Skeletal muscle satellite cell (primary cell): Measurements from ENCODE around the gene PDGFB.

Experiments
- H3K27me3 ChIP-seq: 2 replicates; pipeline ENCODE4 v1.7.0; 2013; ENCODE audit warnings: low read length; ENCODE audit not compliant: control insufficient read depth, insufficient read depth
- H3K36me3 ChIP-seq: 2 replicates; pipeline ENCODE4 v1.7.0; 2013; ENCODE audit warnings: mild to moderate bottlenecking, control low read depth, low read length; ENCODE audit not compliant: insufficient read depth
- H3K4me1 ChIP-seq: 2 replicates; pipeline ENCODE4 v1.7.0; 2013; ENCODE audit warnings: low read length; ENCODE audit not compliant: control insufficient read depth, insufficient read depth
- H3K4me2 ChIP-seq: 2 replicates; pipeline ENCODE4 v1.7.0; 2013; ENCODE audit warnings: mild to moderate bottlenecking, low read length
- H3K4me3 ChIP-seq: 2 replicates; pipeline ENCODE4 v1.7.0; 2013; ENCODE audit warnings: low read length
- H3K9ac ChIP-seq: 2 replicates; pipeline ENCODE4 v1.7.0; 2013; ENCODE audit warnings: mild to moderate bottlenecking, low read depth, low read length, moderate library complexity
- H3K9me3 ChIP-seq: replicated peaks from 2 replicates; pipeline ENCODE4 v1.7.0; 2013; ENCODE audit warnings: mild to moderate bottlenecking, control low read depth, low read length

Gene PDGFB

DNA sequence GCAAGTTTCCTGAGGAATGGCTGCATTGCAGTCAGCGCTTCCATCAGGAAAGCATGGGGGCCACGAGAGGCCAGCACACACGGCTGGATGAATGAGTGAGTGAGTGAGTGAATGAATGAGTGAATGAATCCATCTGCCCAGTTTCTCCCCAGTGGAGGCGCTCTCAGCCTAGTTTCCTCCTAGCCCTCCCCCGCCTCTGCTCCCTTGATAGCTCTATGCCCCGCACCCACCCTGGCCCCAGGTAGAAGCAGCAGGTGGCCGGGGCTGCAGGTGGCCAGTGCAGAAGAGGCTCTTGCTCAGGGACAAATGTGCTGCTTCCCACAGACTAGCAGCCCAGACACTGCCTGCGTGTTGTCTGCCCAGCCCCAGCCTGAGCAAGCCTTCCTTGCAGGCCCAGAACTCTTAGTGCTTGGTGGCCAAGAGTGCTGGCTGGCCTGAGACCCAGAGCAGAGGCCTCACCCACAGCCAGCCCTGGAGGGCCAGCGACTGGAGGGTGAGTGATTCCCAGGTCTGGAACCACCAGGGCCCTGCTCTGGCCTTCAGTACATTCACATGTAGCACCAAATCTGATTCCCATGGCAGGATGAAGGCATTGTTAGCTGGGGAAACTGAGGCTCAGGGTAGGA lies 31.1 kb upstream of the PDGFB start:
- Histone ChIP-seq H3K4me3 (no peak overlapping the region), H3K27me3 (no peaks in the 10 kb centered on the region), H3K36me3 (no peaks in the 10 kb centered on the region), H3K4me1 (peaks cover 13% of the 10 kb centered on the region), H3K9me3 (no peaks in the 10 kb centered on the region), H3K4me2 (no peak overlapping the region), H3K9ac (no peak overlapping the region)

GRCh38 chr22:39273950-39274887 lies 29.4 kb upstream of the PDGFB start:
- no peak overlapping the region for H3K9ac ChIP-seq
- H3K4me3 ChIP-seq, result no peak overlapping the region
- H3K27me3 ChIP-seq, result no peaks in the 10 kb centered on the region
- H3K36me3 ChIP-seq, result no peaks in the 10 kb centered on the region
- peaks cover 13% of the 10 kb centered on the region for H3K4me1 ChIP-seq
- no peaks in the 10 kb centered on the region for H3K9me3 ChIP-seq
- H3K4me2 ChIP-seq, result no peak overlapping the region

- no peaks in the 10 kb centered on the region for H3K27me3 ChIP-seq
- no peaks in the 10 kb centered on the region for H3K36me3 ChIP-seq
- H3K4me1 ChIP-seq, result peaks cover 11% of the 10 kb centered on the region
- H3K9me3 ChIP-seq, result no peaks in the 10 kb centered on the region
- H3K9ac ChIP-seq, result no peak overlapping the region
- H3K4me3 ChIP-seq, result no peak overlapping the region
- H3K4me2 ChIP-seq, result no peak overlapping the region
These were observed 26.0 kb upstream of the PDGFB start for GRCh38 chr22:39270792-39271191.

DNA sequence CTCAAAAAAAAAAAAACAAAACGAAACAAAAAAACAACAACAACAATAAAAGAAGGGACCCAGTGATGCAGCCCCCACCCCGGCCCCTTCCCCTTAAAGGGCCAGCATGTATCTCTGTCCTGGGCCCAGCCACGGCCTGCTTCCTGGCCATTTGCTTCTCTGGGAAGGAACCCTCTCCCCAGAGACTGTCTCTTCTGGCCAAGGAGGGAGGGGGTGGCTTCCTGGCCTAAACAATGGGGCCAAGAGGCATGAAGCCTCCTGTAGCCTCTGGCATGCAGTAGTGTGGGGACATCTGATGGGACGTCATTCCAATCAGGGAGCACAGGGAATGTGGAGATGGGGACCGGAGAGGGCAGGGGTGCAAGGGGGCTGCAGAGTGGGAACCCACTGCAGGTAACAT lies 25.5 kb upstream of the PDGFB start:
- H3K9ac ChIP-seq, result no peak overlapping the region
- no peaks in the 10 kb centered on the region for H3K9me3 ChIP-seq
- H3K4me2 ChIP-seq, result no peak overlapping the region
- no peak overlapping the region for H3K4me3 ChIP-seq
- H3K27me3 ChIP-seq, result no peaks in the 10 kb centered on the region
- H3K4me1 ChIP-seq, result peaks cover 11% of the 10 kb centered on the region
- H3K36me3 ChIP-seq, result no peaks in the 10 kb centered on the region

- Histone ChIP-seq H3K4me2 (no peak overlapping the region), H3K36me3 (no peaks in the 10 kb centered on the region), H3K9ac (no peak overlapping the region), H3K4me1 (peaks cover 11% of the 10 kb centered on the region), H3K4me3 (no peak overlapping the region), H3K9me3 (no peaks in the 10 kb centered on the region), H3K27me3 (no peaks in the 10 kb centered on the region)
These were observed 24.5 kb upstream of the PDGFB start for GRCh38 chr22:39269095-39269790.

DNA sequence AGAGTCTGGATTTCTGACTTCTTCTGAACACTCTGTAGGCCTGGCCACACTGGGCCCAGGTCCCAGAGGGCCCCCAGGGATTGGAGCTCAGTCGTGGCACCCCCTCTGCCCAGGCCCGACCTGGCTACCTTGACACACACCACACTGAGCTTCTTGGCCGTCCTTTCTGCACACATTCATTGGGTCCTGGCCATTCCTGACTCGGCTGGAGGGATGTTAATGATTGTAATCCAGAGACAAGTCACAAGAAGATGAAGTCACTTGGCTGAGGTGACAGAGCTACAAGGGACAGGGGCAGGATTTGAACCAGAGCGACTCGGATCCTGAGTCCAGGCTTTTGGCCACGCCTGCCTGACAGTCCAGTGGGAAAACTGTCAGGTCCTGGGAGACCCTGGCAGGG lies 23.9 kb upstream of the PDGFB start:
- Histone ChIP-seq H3K9ac (no peak overlapping the region), H3K4me1 (peaks cover 11% of the 10 kb centered on the region), H3K4me3 (no peak overlapping the region), H3K27me3 (no peaks in the 10 kb centered on the region), H3K36me3 (no peaks in the 10 kb centered on the region), H3K9me3 (no peaks in the 10 kb centered on the region), H3K4me2 (no peak overlapping the region)

DNA sequence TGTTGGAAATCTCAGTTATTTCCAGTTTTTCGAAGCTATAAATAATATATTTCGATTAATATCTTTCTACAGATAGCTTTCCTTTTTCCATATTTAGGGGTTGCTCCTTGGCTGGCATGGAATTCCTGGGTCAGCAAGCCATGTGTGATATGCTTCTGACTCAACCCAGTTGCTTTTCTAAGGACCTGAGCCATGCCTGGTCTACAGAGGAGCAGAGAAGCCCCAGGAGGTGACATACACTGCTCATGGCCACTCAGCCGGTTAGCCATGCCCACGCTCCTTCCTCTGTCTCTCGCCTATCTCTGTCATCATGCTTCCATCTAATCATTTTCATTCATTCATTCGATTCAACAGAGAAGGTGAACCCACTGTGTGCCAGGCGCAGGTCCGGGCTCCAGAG lies 23.2 kb upstream of the PDGFB start:
- H3K36me3 ChIP-seq, result no peaks in the 10 kb centered on the region
- H3K4me1 ChIP-seq, result peaks cover 11% of the 10 kb centered on the region
- H3K4me2 ChIP-seq, result no peak overlapping the region
- H3K4me3 ChIP-seq, result no peak overlapping the region
- no peaks in the 10 kb centered on the region for H3K27me3 ChIP-seq
- no peak overlapping the region for H3K9ac ChIP-seq
- no peaks in the 10 kb centered on the region for H3K9me3 ChIP-seq

DNA sequence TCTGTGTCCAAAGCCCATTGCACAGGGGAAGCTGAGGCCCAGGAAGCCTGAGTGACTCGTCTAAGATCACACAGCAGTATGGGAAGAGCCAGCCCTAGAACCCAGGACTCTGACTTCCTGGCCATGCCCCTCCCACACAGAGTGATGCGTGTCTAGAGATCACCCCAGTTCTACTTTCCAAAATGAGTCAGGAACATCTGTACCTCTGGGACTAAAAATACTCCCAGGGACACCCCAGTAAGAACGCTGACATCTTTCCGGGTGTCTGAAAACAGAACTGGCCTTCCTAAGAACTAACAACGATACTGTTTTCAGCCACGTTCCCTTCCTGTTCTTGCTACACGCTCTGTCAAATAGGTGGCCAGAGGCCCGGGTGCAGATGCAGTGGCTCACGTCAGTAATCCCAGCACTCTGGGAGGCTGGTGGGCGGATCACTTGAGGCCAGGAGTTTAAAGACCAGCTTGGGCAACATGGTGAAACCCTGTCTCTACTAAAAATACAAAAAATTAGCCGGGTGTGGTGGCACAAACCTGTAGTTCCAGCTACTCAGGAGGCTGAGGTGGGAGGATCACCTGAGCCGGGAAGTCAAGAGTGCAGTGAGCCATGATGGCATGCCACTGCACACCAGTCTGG lies 21.7 kb upstream of the PDGFB start:
- no peaks in the 10 kb centered on the region for H3K9me3 ChIP-seq
- H3K4me2 ChIP-seq, result no peak overlapping the region
- peak overlapping the region; percentile 18 for H3K9ac ChIP-seq
- H3K4me3 ChIP-seq, result no peak overlapping the region
- H3K36me3 ChIP-seq, result no peaks in the 10 kb centered on the region
- H3K27me3 ChIP-seq, result no peaks in the 10 kb centered on the region
- peaks cover 11% of the 10 kb centered on the region for H3K4me1 ChIP-seq

DNA sequence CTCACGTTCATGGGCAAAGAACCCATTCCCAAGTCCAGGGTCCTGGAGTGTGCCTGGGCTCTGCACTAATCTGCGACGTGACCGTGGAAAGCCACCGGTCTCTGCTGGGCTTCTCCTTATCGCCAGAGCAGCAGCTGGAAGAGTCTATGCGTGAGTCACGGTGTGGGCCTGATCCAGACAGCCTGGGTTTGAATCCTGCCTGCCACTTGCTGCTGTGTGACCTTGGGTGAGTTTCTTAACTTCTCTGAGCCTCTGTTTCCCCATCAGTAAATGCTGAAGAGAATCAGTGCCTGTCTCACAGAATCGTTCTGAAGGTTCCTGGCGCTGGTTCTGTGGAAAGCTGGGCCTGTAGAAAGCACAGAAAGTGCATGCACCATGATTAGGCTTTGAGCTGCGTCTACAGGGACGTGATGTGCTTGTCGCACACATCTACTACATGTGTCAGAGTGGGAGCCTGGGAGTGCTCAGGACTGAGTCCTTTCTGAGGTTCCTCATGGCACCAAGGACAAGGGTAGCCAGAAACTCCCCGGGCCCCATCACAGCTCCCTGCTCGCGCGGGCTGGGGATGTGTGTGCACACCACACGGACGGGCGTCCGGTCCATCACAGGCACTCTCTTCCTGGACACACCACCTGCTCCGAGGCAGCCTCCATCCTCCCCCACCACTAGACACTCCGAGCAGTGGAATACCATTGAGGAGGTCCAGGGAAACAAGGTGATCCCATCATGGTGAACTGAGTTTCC lies 20.5 kb upstream of the PDGFB start:
- H3K27me3 ChIP-seq, result no peaks in the 10 kb centered on the region
- H3K4me2 ChIP-seq, result no peak overlapping the region
- peaks cover 11% of the 10 kb centered on the region for H3K4me1 ChIP-seq
- no peak overlapping the region for H3K9ac ChIP-seq
- H3K9me3 ChIP-seq, result no peaks in the 10 kb centered on the region
- no peaks in the 10 kb centered on the region for H3K36me3 ChIP-seq
- H3K4me3 ChIP-seq, result no peak overlapping the region

DNA sequence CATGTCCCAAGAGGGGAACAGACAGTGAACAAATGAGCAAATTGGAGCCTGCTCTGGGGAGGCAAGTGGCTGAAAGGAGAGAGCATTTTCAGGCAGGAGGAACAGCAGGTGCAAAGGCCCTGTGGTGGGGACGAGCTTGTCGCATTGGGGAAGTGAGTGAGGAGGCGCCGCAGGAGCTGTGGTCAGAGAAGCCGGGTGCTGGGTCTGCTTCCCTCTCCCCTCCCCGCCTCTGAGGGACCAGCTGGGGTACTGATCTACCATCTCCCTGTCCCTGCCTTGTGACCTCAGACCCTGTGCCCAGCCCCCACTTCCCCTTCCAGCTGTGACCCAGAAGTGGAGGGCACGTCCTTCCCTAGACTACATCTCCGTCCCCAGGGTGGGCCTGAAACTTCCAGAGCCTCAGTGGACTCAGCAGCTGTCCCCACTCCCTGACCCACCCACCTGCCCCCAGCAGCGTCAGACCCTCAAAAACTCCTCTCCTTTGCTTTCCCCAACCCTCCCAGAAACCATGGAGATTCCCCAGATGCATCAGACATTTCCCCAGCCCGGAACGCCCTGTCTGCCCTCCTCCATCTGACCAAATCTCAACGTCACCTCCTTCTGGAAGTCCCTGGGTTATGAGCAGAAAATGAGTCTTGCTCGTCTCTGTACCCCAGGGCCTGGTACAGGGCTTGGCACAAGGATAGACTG lies 19.7 kb upstream of the PDGFB start:
- Histone ChIP-seq H3K4me2 (no peak overlapping the region), H3K36me3 (no peaks in the 10 kb centered on the region), H3K4me3 (no peak overlapping the region), H3K9ac (no peak overlapping the region), H3K4me1 (peaks cover 11% of the 10 kb centered on the region), H3K27me3 (no peaks in the 10 kb centered on the region), H3K9me3 (no peaks in the 10 kb centered on the region)
